Astrocyte (in vitro differentiated cells and primary cell): ENCODE results near the gene ETV1. TPM values are rescaled to one million over a fixed set of nuclear protein-coding genes. Genes with fewer than 3 reads are reported as not detected.

Source experiments
- DNase-seq: peaks from one replicate; pipeline ENCODE4 v3.0.0-alpha.2; 2010; ENCODE audit warnings: low read depth
- FAIRE-seq: peaks from 2 replicates; lab custom pipeline; 2011; peaks lifted over from hg19 to GRCh38; lab: Jason Lieb, UNC
- H2AFZ ChIP-seq: 2 replicates; pipeline ENCODE4 v1.6.0; 2012; ENCODE audit warnings: low read depth, low read length, inconsistent platforms
- H3K27ac ChIP-seq: 2 replicates; pipeline ENCODE4 v1.5.1; 2011; ENCODE audit warnings: low read depth, low read length, inconsistent platforms
- H3K27me3 ChIP-seq: 2 replicates; pipeline ENCODE4 v1.6.0; 2011; ENCODE audit warnings: low read length, inconsistent platforms; ENCODE audit not compliant: insufficient read depth
- H3K36me3 ChIP-seq: 2 replicates; pipeline ENCODE4 v1.5.1; 2011; ENCODE audit warnings: low read length, inconsistent platforms; ENCODE audit not compliant: insufficient read depth
- H3K4me1 ChIP-seq: 2 replicates; pipeline ENCODE4 v1.5.1; 2011; ENCODE audit warnings: low read length, inconsistent platforms; ENCODE audit not compliant: insufficient read depth
- H3K4me2 ChIP-seq: 2 replicates; pipeline ENCODE4 v1.6.0; 2012; ENCODE audit warnings: low read length, inconsistent platforms
- H3K4me3 ChIP-seq: 2 replicates; pipeline ENCODE4 v1.5.1; 2011; ENCODE audit warnings: low read depth, mild to moderate bottlenecking, low read length, inconsistent platforms; ENCODE audit not compliant: insufficient read depth
- H3K79me2 ChIP-seq: 2 replicates; pipeline ENCODE4 v1.6.0; 2012; ENCODE audit warnings: mild to moderate bottlenecking, low read length, inconsistent platforms; ENCODE audit not compliant: insufficient read depth
- H3K9ac ChIP-seq: 2 replicates; pipeline ENCODE4 v1.6.0; 2012; ENCODE audit warnings: mild to moderate bottlenecking, low read length, inconsistent platforms
- H3K9me3 ChIP-seq: 2 replicates; pipeline ENCODE4 v1.5.1; 2012; ENCODE audit warnings: low read depth, mild to moderate bottlenecking, low read length, inconsistent platforms; ENCODE audit not compliant: insufficient read depth
- H4K20me1 ChIP-seq: 2 replicates; pipeline ENCODE4 v1.6.0; 2012; ENCODE audit warnings: low read length, inconsistent platforms; ENCODE audit not compliant: insufficient read depth
- H3K27ac Mint-ChIP-seq: one replicate; pipeline ENCODE4 v1.8.0; 2021; ENCODE audit warnings: mild to moderate bottlenecking, mixed read lengths; ENCODE audit not compliant: unreplicated experiment
- H3K27me3 Mint-ChIP-seq: one replicate; pipeline ENCODE4 v1.8.0; 2021; ENCODE audit warnings: low read depth, mixed read lengths; ENCODE audit not compliant: unreplicated experiment
- H3K36me3 Mint-ChIP-seq: one replicate; pipeline ENCODE4 v1.8.0; 2021; ENCODE audit warnings: low read depth, mixed read lengths; ENCODE audit not compliant: unreplicated experiment
- H3K4me1 Mint-ChIP-seq: one replicate; pipeline ENCODE4 v1.8.0; 2021; ENCODE audit warnings: low read depth, mixed read lengths; ENCODE audit not compliant: unreplicated experiment
- H3K4me3 Mint-ChIP-seq: one replicate; pipeline ENCODE4 v1.8.0; 2021; ENCODE audit warnings: mild to moderate bottlenecking, moderate library complexity, mixed read lengths; ENCODE audit not compliant: unreplicated experiment
- H3K9me3 Mint-ChIP-seq: one replicate; pipeline ENCODE4 v1.8.0; 2021; ENCODE audit warnings: mild to moderate bottlenecking, mixed read lengths; ENCODE audit not compliant: unreplicated experiment
- CTCF ChIP-seq: IDR thresholded peaks from 2 replicates; pipeline ENCODE4 v1.5.1; 2011; ENCODE audit warnings: low read depth, mild to moderate bottlenecking, inconsistent platforms, low read length, moderate library complexity; ENCODE audit not compliant: insufficient read depth
- EZH2 ChIP-seq: IDR thresholded peaks from 2 replicates; pipeline ENCODE4 v1.6.1; 2012; ENCODE audit warnings: mild to moderate bottlenecking, low read length, inconsistent platforms; ENCODE audit not compliant: insufficient read depth
- total RNA-seq: library from RNA; stranded (reverse); gene quantifications from 2 replicates; pipeline ENCODE4 v1.2.1, GENCODE V29; 2021

Gene ETV1
- total RNA-seq, 1 donor from 2014 or later, result 12.6 TPM

GRCh38 chr7:13933091-13933490, 56.4 kb downstream of the ETV1 start:
- Histone ChIP-seq H3K9me3 (no peaks in the 10 kb centered on the region), H3K79me2 (no peaks in the 10 kb centered on the region), H3K27ac (no peak overlapping the region), H3K27me3 (no peaks in the 10 kb centered on the region), H2AFZ (no peak overlapping the region), H3K4me1 (no peaks in the 10 kb centered on the region), H3K9ac (no peak overlapping the region), H3K36me3 (no peaks in the 10 kb centered on the region), H3K4me3 (no peak overlapping the region), H4K20me1 (no peaks in the 10 kb centered on the region), H3K4me2 (no peak overlapping the region)
- TF ChIP-seq CTCF (no peak), EZH2 (no peak)
- H3K36me3 Mint-ChIP-seq, result peaks cover 7% of the 10 kb centered on the region
- FAIRE-seq (no peak), DNase-seq (peak; percentile 6)
- no peaks in the 10 kb centered on the region for H3K9me3 Mint-ChIP-seq
- H3K4me1 Mint-ChIP-seq, result peaks cover 3% of the 10 kb centered on the region
- no peak overlapping the region for H3K4me3 Mint-ChIP-seq
- no peak overlapping the region for H3K27ac Mint-ChIP-seq
- H3K27me3 Mint-ChIP-seq, result no peaks in the 10 kb centered on the region

GRCh38 chr7:13932131-13932530, 57.3 kb downstream of the ETV1 start:
- Mint-ChIP-seq H3K36me3 (peaks cover 7% of the 10 kb centered on the region), H3K9me3 (no peaks in the 10 kb centered on the region), H3K27ac (no peak overlapping the region), H3K4me3 (no peak overlapping the region), H3K4me1 (peaks cover 3% of the 10 kb centered on the region), H3K27me3 (no peaks in the 10 kb centered on the region)
- Histone ChIP-seq H3K4me2 (no peak overlapping the region), H3K9me3 (no peaks in the 10 kb centered on the region), H3K27ac (no peak overlapping the region), H3K4me3 (no peak overlapping the region), H3K4me1 (no peaks in the 10 kb centered on the region), H3K9ac (no peak overlapping the region), H3K27me3 (no peaks in the 10 kb centered on the region), H3K79me2 (no peaks in the 10 kb centered on the region), H2AFZ (no peak overlapping the region), H4K20me1 (no peaks in the 10 kb centered on the region), H3K36me3 (no peaks in the 10 kb centered on the region)
- DNase-seq (no peak), FAIRE-seq (no peak)
- TF ChIP-seq EZH2 (no peak), CTCF (no peak)

GRCh38 chr7:13921062-13921461, 68.4 kb downstream of the ETV1 start:
- Histone ChIP-seq H3K27ac (peak overlapping the region; percentile 87), H3K9ac (no peak overlapping the region), H3K79me2 (no peaks in the 10 kb centered on the region), H2AFZ (no peak overlapping the region), H3K4me1 (peaks cover 13% of the 10 kb centered on the region), H3K4me2 (no peak overlapping the region), H3K27me3 (no peaks in the 10 kb centered on the region), H3K9me3 (no peaks in the 10 kb centered on the region), H3K36me3 (no peaks in the 10 kb centered on the region), H3K4me3 (no peak overlapping the region), H4K20me1 (no peaks in the 10 kb centered on the region)
- TF ChIP-seq CTCF (no peak), EZH2 (no peak)
- Mint-ChIP-seq H3K36me3 (no peaks in the 10 kb centered on the region), H3K4me1 (peaks cover 15% of the 10 kb centered on the region), H3K27me3 (no peaks in the 10 kb centered on the region), H3K27ac (peak overlapping the region; percentile 93), H3K9me3 (no peaks in the 10 kb centered on the region), H3K4me3 (no peak overlapping the region)
- DNase-seq (no peak), FAIRE-seq (no peak)
